Activated B cell treated with CpG ODN at 0.5 μM for 24 hours (primary cell): ENCODE data around the gene SLC6A8. TPM values are rescaled to one million over a fixed set of nuclear protein-coding genes. Genes with fewer than 3 reads are reported as not detected.
"Not testable (repeated sequence)": the region's sequence is repeated elsewhere in the genome, so short reads cannot be mapped to it uniquely, and the experiment has no call there.

Experiments
- ATAC-seq: fragments of 200-7000 bp; cut with Tn5 transposase; one replicate; pipeline ENCODE4 v1.10.0; 2021; ENCODE audit warnings: low read depth, mild to moderate bottlenecking, moderate library complexity
- CTCF ChIA-PET: fragments of 350-600 bp; sonication (Branson Sonifier 250); formaldehyde crosslinking; loops from one replicate; lab custom pipeline; 2021; ENCODE audit warnings: antibody characterized with exemption; lab: Charles Lee
- POLR2A ChIA-PET: fragments of 350-600 bp; sonication (Branson Sonifier 250); formaldehyde crosslinking; loops from one replicate; lab custom pipeline; 2021; ENCODE audit warnings: antibody characterized with exemption; lab: Charles Lee
- DNase-seq: peaks from one replicate; pipeline ENCODE4 v3.0.0; 2022
- H3K27ac Mint-ChIP-seq: one replicate; pipeline ENCODE4 v1.8.0; 2020; ENCODE audit warnings: mixed read lengths
- H3K27me3 Mint-ChIP-seq: one replicate; pipeline ENCODE4 v1.8.0; 2021; ENCODE audit warnings: mixed read lengths
- H3K36me3 Mint-ChIP-seq: one replicate; pipeline ENCODE4 v1.8.0; 2021; ENCODE audit warnings: low read depth, mixed read lengths
- H3K4me1 Mint-ChIP-seq: one replicate; pipeline ENCODE4 v1.8.0; 2021; ENCODE audit warnings: mixed read lengths
- H3K4me3 Mint-ChIP-seq: one replicate; pipeline ENCODE4 v1.8.0; 2020; ENCODE audit warnings: mild to moderate bottlenecking, mixed read lengths
- H3K9me3 Mint-ChIP-seq: one replicate; pipeline ENCODE4 v1.8.0; 2020; ENCODE audit warnings: mixed read lengths
- CTCF ChIP-seq: fragments of 200-600 bp; IDR thresholded peaks from one replicate; pipeline ENCODE4 v1.8.0; 2022; ENCODE audit warnings: antibody characterized with exemption, mild to moderate bottlenecking
- intact Hi-C: fragments of 100-400 bp; cut with micrococcal nuclease; formaldehyde crosslinking; loops from one replicate; pipeline ENCODE4 v1.15.1; 2024
- total RNA-seq: library from RNA; stranded (reverse); gene quantifications from 2 replicates; pipeline ENCODE4 v1.2.3, GENCODE V29; 2022

SLC6A8 gene
- total RNA-seq, 1 donor from 2014 or later = 1.2 TPM

- ATAC-seq = no peak
- Mint-ChIP-seq H3K9me3 (peaks cover 2% of the 10 kb centered on the region), H3K4me1 (peaks cover 54% of the 10 kb centered on the region), H3K36me3 (peaks cover 21% of the 10 kb centered on the region), H3K27ac (peak overlapping the region; percentile 56), H3K27me3 (no peaks in the 10 kb centered on the region), H3K4me3 (peak overlapping the region; percentile 70)
- CTCF ChIA-PET = interaction anchor here (1.5 kb wide), 1 partner anchor 256 kb away, joined by 3 read pairs; no protein-coding TSS in a partner anchor
- POLR2A ChIA-PET = interaction anchor here (0.7 to 1.9 kb wide), 5 partner anchors 8 to 199 kb away, joined by 3 to 6 read pairs (median 3); partner anchors contain the start of gene SLC6A8
- DNase-seq = no peak
- intact Hi-C loops = loop anchor here (1.0 to 10.0 kb wide), 4 partner anchors 8 to 647 kb away; partner anchors contain the start of genes ARHGAP4, EMD, FLNA and PLXNB3
- TF ChIP-seq CTCF = no peak
Measured at GRCh38 chrX:153727123-153727931, 39.6 kb downstream of the SLC6A8 start.

- Mint-ChIP-seq H3K4me3 (no peak overlapping the region), H3K27ac (peak overlapping the region; percentile 35), H3K36me3 (peaks cover 18% of the 10 kb centered on the region), H3K4me1 (peaks cover 48% of the 10 kb centered on the region), H3K27me3 (no peaks in the 10 kb centered on the region), H3K9me3 (peaks cover 2% of the 10 kb centered on the region)
- ATAC-seq = no peak
- ChIA-PET POLR2A (interaction anchor here (1.0 to 1.2 kb wide), 2 partner anchors 25 to 197 kb away, joined by 3 to 4 read pairs; no protein-coding TSS in a partner anchor), CTCF (no interaction called here)
- intact Hi-C loops = loop anchor here (5.0 to 10.0 kb wide), 2 partner anchors 34 to 647 kb away; partner anchors contain the start of genes EMD, FLNA and PLXNB3
- TF ChIP-seq CTCF = no peak
- no peak for DNase-seq
Measured at GRCh38 chrX:153728095-153728494, 40.4 kb downstream of the SLC6A8 start.

- DNase-seq = no peak
- H3K27me3 Mint-ChIP-seq = no peaks in the 10 kb centered on the region
- POLR2A ChIA-PET = no interaction called here
- no peak for ATAC-seq
- CTCF ChIA-PET = no interaction called here
- no peak for TF ChIP-seq CTCF
- peaks cover 18% of the 10 kb centered on the region for H3K36me3 Mint-ChIP-seq
- peaks cover 2% of the 10 kb centered on the region for H3K9me3 Mint-ChIP-seq
- intact Hi-C loops = loop anchor here (5.0 to 10.0 kb wide), 2 partner anchors 33 to 646 kb away; partner anchors contain the start of genes EMD, FLNA and PLXNB3
- peaks cover 44% of the 10 kb centered on the region for H3K4me1 Mint-ChIP-seq
- H3K4me3 Mint-ChIP-seq = no peak overlapping the region
- no peak overlapping the region for H3K27ac Mint-ChIP-seq
Measured at GRCh38 chrX:153728951-153729631, 41.4 kb downstream of the SLC6A8 start.

- intact Hi-C loops, CTCF ChIA-PET, H3K27me3 Mint-ChIP-seq, H3K27ac Mint-ChIP-seq, ATAC-seq, H3K9me3 Mint-ChIP-seq, POLR2A ChIA-PET, DNase-seq, H3K4me3 Mint-ChIP-seq: not testable (repeated sequence)
- Mint-ChIP-seq H3K36me3 (peaks cover 20% of the 10 kb centered on the region), H3K4me1 (peaks cover 47% of the 10 kb centered on the region)
Measured at GRCh38 chrX:153730115-153730514, 42.4 kb downstream of the SLC6A8 start.

- ATAC-seq = no peak
- H3K4me3 Mint-ChIP-seq = no peak overlapping the region
- H3K36me3 Mint-ChIP-seq = peaks cover 25% of the 10 kb centered on the region
- POLR2A ChIA-PET = no interaction called here
- intact Hi-C loops = no loop called here
- H3K4me1 Mint-ChIP-seq = peaks cover 45% of the 10 kb centered on the region
- no peak overlapping the region for H3K27ac Mint-ChIP-seq
- H3K27me3 Mint-ChIP-seq = no peaks in the 10 kb centered on the region
- no peak for TF ChIP-seq CTCF
- peaks cover 2% of the 10 kb centered on the region for H3K9me3 Mint-ChIP-seq
- CTCF ChIA-PET = no interaction called here
- no peak for DNase-seq
Measured at GRCh38 chrX:153731117-153731844, 43.6 kb downstream of the SLC6A8 start.
